ENCODE measurements around the gene CORO7.
A peak's percentile ranks its signal among the peaks of the same experiment; 100 is the strongest.

DNA sequence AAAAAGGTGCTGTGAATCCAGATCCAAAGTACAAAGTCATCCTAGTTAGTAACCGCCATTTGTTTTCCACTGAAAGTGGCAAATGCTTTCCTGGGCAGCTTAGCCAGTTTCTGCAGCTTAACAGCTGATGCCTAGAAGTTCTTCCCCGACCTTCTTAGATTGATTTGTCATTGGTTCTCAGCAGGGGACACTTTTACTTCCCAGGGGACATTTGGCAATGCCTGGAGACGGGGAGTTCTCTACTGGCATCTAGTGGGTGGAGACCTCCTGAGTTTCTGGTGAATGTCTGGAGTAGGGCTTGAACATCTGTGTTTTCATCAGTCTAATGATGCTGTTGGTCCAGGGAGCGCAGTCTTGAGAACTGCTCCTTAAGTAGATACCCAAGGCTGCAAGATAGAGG, 16.8 kb upstream of the CORO7 start:
- TF ChIP-seq ATF6 (CRISPR knock-in tag; IDR thresholded peaks at IDR 0.05) (no peak), CTCF (IDR thresholded peaks at IDR 0.05 in 2 of 3, conservative IDR thresholded peaks at IDR 0.05 in 1 of 3; ENCODE audit: insufficient read depth in 2 of 3, low read depth in 1 of 3, low read length in 3 of 3) (peak; percentile 13 to 27 (median 22); a peak in 2 of 6 replicates), POLR2AphosphoS2 (IDR thresholded peaks at IDR 0.05; ENCODE audit: low read length) (no peak), ZNF274 (IDR thresholded peaks at IDR 0.05; ENCODE audit: borderline replicate concordance, low read depth, low read length) (no peak), JUND (IDR thresholded peaks at IDR 0.05; ENCODE audit: borderline replicate concordance, low read depth, low read length) (no peak), JUND (tag; IDR thresholded peaks at IDR 0.05; ENCODE audit: borderline replicate concordance, low read depth, low read length) (no peak), USF2 (CRISPR knock-in tag; IDR thresholded peaks at IDR 0.05) (no peak), FOXK1 (CRISPR knock-in tag; IDR thresholded peaks at IDR 0.05; ENCODE audit: borderline replicate concordance) (no peak)
- TF ChIP-seq, protein P1, sequence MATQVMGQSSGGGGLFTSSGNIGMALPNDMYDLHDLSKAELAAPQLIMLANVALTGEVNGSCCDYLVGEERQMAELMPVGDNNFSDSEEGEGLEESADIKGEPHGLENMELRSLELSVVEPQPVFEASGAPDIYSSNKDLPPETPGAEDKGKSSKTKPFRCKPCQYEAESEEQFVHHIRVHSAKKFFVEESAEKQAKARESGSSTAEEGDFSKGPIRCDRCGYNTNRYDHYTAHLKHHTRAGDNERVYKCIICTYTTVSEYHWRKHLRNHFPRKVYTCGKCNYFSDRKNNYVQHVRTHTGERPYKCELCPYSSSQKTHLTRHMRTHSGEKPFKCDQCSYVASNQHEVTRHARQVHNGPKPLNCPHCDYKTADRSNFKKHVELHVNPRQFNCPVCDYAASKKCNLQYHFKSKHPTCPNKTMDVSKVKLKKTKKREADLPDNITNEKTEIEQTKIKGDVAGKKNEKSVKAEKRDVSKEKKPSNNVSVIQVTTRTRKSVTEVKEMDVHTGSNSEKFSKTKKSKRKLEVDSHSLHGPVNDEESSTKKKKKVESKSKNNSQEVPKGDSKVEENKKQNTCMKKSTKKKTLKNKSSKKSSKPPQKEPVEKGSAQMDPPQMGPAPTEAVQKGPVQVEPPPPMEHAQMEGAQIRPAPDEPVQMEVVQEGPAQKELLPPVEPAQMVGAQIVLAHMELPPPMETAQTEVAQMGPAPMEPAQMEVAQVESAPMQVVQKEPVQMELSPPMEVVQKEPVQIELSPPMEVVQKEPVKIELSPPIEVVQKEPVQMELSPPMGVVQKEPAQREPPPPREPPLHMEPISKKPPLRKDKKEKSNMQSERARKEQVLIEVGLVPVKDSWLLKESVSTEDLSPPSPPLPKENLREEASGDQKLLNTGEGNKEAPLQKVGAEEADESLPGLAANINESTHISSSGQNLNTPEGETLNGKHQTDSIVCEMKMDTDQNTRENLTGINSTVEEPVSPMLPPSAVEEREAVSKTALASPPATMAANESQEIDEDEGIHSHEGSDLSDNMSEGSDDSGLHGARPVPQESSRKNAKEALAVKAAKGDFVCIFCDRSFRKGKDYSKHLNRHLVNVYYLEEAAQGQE (IDR thresholded peaks at IDR 0.05; ENCODE audit: borderline replicate concordance): no peak
- TF ChIP-seq, protein P1 (CRISPR knock-in tag; IDR thresholded peaks at IDR 0.05; ENCODE audit: low read depth): no peak

All from K562 (cell line).